OCI-LY7 (cell line): ENCODE measurements around the gene ADGRF4. TPM values are rescaled to one million over a fixed set of nuclear protein-coding genes. Genes with fewer than 3 reads are reported as not detected.

ENCODE experiments used
- BruUV-seq: library from RNA; stranded (reverse); fragments of 400-500 nt; replicated peaks from 2 replicates; lab custom pipeline; 2021; lab: Mats Ljungman, UMichigan
- CTCF ChIA-PET: fragments of 300-600 bp; sonication (Branson Sonifier 250); formaldehyde crosslinking; loops from one replicate; lab custom pipeline; 2022; ENCODE audit warnings: antibody characterized with exemption; ENCODE audit not compliant: unreplicated experiment; lab: Charles Lee
- POLR2A ChIA-PET: fragments of 300-600 bp; sonication (Branson Sonifier 250); formaldehyde crosslinking; loops from one replicate; lab custom pipeline; 2022; ENCODE audit warnings: antibody characterized with exemption; lab: Charles Lee
- DNase-seq: peaks from one replicate; pipeline ENCODE4 v3.0.0-alpha.2; 2015; ENCODE audit warnings: low spot score
- H2AFZ ChIP-seq: fragments of 200-600 bp; sonication (generic), shearing (Covaris generic); 2 replicates; pipeline ENCODE4 v1.6.1; 2014; ENCODE audit warnings: mild to moderate bottlenecking, antibody characterized with exemption, low read length, moderate library complexity
- H3K27ac ChIP-seq: fragments of 200-600 bp; sonication (generic); 2 replicates; pipeline ENCODE4 v1.5.1; 2014; ENCODE audit warnings: mixed run types, low read depth, mild to moderate bottlenecking, moderate library complexity, low read length, inconsistent platforms; ENCODE audit not compliant: poor library complexity, severe bottlenecking
- H3K36me3 ChIP-seq: fragments of 200-600 bp; sonication (generic); 2 replicates; pipeline ENCODE4 v1.6.1; 2014; ENCODE audit warnings: mild to moderate bottlenecking, antibody characterized with exemption, low read length, moderate library complexity, mixed read lengths; ENCODE audit not compliant: insufficient read depth
- H3K4me1 ChIP-seq: fragments of 200-600 bp; sonication (generic); 2 replicates; pipeline ENCODE4 v1.5.1; 2014; ENCODE audit warnings: mild to moderate bottlenecking, low read length; ENCODE audit not compliant: insufficient read depth, poor library complexity, severe bottlenecking
- H3K4me2 ChIP-seq: fragments of 200-600 bp; sonication (generic); 2 replicates; pipeline ENCODE4 v1.6.1; 2014; ENCODE audit warnings: mild to moderate bottlenecking, low read length
- H3K4me3 ChIP-seq: fragments of 200-600 bp; sonication (generic); 2 replicates; pipeline ENCODE4 v1.5.1; 2014; ENCODE audit warnings: mild to moderate bottlenecking, low read depth, low read length; ENCODE audit not compliant: poor library complexity, severe bottlenecking
- H3K79me2 ChIP-seq: fragments of 200-600 bp; sonication (generic); 2 replicates; pipeline ENCODE4 v1.6.1; 2016; ENCODE audit warnings: low read depth, mild to moderate bottlenecking, low read length, moderate library complexity, mixed read lengths; ENCODE audit not compliant: insufficient read depth
- H3K9me2 ChIP-seq: fragments of 200-600 bp; sonication (generic); 2 replicates; pipeline ENCODE4 v1.6.1; 2016; ENCODE audit warnings: mild to moderate bottlenecking, low read length, mixed read lengths; ENCODE audit not compliant: insufficient read depth
- H3K9me3 ChIP-seq: fragments of 200-600 bp; sonication (generic); 2 replicates; pipeline ENCODE4 v1.6.1; 2014; ENCODE audit warnings: mild to moderate bottlenecking, mixed run types, low read length, mixed read lengths
- H4K20me1 ChIP-seq: fragments of 200-600 bp; sonication (generic); 2 replicates; pipeline ENCODE4 v1.6.1; 2014; ENCODE audit warnings: mild to moderate bottlenecking, antibody characterized with exemption, low read length, moderate library complexity, mixed read lengths; ENCODE audit not compliant: insufficient read depth
- EZH2phosphoT487 ChIP-seq: fragments of 200-600 bp; sonication (generic); IDR thresholded peaks from 2 replicates; pipeline ENCODE4 v1.6.1; 2018; ENCODE audit warnings: low read depth, borderline replicate concordance, mild to moderate bottlenecking, mixed run types, antibody characterized with exemption, low read length, moderate library complexity, mixed read lengths
- intact Hi-C: fragments of 100-400 bp; cut with micrococcal nuclease; formaldehyde crosslinking; loops from one replicate; pipeline ENCODE4 v1.10.0; 2022; ENCODE audit not compliant: unreplicated experiment
- total RNA-seq, 2 experiments: library from RNA; depleted of rRNA in 1 of 2; stranded (reverse); fragments of >200 nt in 1 of 2; shearing (Covaris generic) in 1 of 2; gene quantifications; 2 replicates each; pipeline ENCODE4 v1.2.3, GENCODE V29; 2014 to 2022
- TF ChIP-seq, protein P1 (sequence below): fragments of 200-600 bp; sonication (generic); conservative IDR thresholded peaks from 2 replicates; pipeline ENCODE4 v1.5.1; 2014; ENCODE audit warnings: mild to moderate bottlenecking, antibody characterized with exemption, low read length, moderate library complexity, mixed read lengths

Gene ADGRF4
- total RNA-seq, 2 experiments from 2014 or later: not detected

DNA sequence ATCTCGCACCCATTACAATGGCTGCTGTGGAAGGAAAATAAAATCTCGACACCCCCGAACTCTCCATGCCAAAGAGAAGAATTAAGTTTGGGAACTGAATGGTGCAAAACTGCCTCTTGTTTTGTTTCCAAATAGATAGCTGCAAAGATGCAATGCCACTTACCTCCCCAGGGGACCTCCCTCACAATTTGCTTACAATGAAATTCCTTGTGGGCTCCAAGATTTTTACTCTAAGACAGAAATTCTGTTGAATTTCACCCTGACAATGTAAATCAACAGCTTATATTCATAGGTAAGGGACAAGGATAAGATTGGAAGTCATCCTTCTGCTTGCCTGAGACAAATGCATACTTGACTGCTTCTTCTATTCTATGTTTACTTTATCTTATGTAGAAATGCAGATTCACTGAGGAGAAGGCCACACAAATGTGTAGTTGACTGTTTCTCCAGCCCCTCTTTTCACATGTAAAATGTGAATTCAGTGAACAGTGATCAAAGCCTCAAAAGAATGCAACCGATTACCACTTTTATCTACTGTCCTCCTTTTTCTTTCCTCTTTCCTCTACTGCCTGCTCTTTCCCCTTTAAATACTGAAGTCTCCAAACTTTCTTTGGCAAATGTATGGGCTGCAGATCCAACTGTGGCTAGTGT is 36.6 kb downstream of the ADGRF4 start:
- Histone ChIP-seq H3K36me3 (no peaks in the 10 kb centered on the region), H3K9me2 (no peaks in the 10 kb centered on the region), H3K27ac (no peak overlapping the region), H3K79me2 (no peaks in the 10 kb centered on the region), H2AFZ (no peak overlapping the region), H3K4me1 (no peaks in the 10 kb centered on the region), H4K20me1 (no peaks in the 10 kb centered on the region), H3K9me3 (no peaks in the 10 kb centered on the region), H3K4me3 (no peak overlapping the region), H3K4me2 (no peak overlapping the region)
- DNase-seq: no peak
- no TSS peak for BruUV-seq
- intact Hi-C loops: loop anchor here (1.0 kb wide), 2 partner anchors 103 to 321 kb away; no protein-coding TSS in a partner anchor
- POLR2A ChIA-PET: interaction anchor here (0.9 to 1.3 kb wide), 2 partner anchors 18 to 322 kb away, joined by 3 read pairs; no protein-coding TSS in a partner anchor
- TF ChIP-seq EZH2phosphoT487: no peak
- TF ChIP-seq, protein P1, sequence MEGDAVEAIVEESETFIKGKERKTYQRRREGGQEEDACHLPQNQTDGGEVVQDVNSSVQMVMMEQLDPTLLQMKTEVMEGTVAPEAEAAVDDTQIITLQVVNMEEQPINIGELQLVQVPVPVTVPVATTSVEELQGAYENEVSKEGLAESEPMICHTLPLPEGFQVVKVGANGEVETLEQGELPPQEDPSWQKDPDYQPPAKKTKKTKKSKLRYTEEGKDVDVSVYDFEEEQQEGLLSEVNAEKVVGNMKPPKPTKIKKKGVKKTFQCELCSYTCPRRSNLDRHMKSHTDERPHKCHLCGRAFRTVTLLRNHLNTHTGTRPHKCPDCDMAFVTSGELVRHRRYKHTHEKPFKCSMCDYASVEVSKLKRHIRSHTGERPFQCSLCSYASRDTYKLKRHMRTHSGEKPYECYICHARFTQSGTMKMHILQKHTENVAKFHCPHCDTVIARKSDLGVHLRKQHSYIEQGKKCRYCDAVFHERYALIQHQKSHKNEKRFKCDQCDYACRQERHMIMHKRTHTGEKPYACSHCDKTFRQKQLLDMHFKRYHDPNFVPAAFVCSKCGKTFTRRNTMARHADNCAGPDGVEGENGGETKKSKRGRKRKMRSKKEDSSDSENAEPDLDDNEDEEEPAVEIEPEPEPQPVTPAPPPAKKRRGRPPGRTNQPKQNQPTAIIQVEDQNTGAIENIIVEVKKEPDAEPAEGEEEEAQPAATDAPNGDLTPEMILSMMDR: no peak
- CTCF ChIA-PET: interaction anchor here (0.9 kb wide), 1 partner anchor 104 kb away, joined by 7 read pairs; no protein-coding TSS in a partner anchor

DNA sequence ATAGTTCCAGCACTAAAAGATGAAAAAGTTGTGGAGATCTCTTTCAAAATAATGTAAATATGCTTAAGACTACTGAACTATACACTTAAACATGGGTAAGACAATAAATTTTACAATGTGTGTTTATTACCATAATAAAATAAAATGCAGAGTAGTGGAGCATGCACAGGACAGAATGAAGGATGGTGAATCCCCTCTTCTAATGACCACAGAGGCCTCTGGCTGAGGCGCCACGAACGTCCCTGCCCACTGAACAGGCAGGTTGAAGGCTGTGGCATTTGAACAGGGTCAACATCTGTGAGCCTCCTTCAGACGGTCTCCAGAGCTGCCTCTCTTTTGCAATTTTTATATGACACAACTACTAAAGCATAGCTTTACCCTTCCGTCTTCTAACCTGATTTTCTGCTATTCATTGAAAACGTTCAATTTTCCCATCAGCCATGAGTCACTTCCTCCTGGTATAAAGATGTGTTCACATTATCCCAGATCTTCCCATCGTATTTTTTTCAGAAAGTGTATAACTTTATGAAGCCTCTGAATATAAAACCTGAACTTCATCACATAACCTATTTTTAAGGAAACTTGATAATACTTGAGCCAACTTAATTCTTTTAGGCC is 37.8 kb downstream of the ADGRF4 start:
- TF ChIP-seq, protein P1: no peak
- no peak for TF ChIP-seq EZH2phosphoT487
- Histone ChIP-seq H2AFZ (no peak overlapping the region), H3K4me2 (no peak overlapping the region), H3K79me2 (no peaks in the 10 kb centered on the region), H3K4me3 (no peak overlapping the region), H3K9me2 (no peaks in the 10 kb centered on the region), H4K20me1 (no peaks in the 10 kb centered on the region), H3K27ac (no peak overlapping the region), H3K4me1 (no peaks in the 10 kb centered on the region), H3K36me3 (no peaks in the 10 kb centered on the region), H3K9me3 (no peaks in the 10 kb centered on the region)
- ChIA-PET CTCF (no interaction called here), POLR2A (no interaction called here)
- intact Hi-C loops: no loop called here
- no TSS peak for BruUV-seq
- DNase-seq: no peak

DNA sequence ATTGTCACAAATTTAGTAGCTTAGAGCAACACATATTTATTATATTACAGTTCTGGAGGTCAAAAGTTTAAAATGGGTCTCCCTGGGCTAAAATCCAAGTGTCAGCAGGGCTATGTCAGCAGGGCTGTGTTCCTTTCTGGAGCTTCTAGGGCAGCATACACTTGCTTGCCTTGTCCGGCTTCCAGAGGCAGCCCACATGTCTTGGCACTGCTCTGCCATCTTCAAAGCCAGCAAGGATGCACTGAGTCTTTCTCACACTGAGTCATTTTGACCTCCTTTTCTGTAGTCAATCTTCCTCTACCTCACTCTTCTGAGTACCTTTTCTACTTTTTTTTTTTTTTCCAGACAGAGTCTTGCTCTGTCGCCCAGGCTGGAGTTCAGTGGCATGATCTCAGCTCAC is 39.0 kb downstream of the ADGRF4 start:
- no peaks in the 10 kb centered on the region for H4K20me1 ChIP-seq
- CTCF ChIA-PET: no interaction called here
- H3K4me1 ChIP-seq: no peaks in the 10 kb centered on the region
- no peaks in the 10 kb centered on the region for H3K79me2 ChIP-seq
- H3K4me2 ChIP-seq: no peak overlapping the region
- no peaks in the 10 kb centered on the region for H3K36me3 ChIP-seq
- no peaks in the 10 kb centered on the region for H3K9me3 ChIP-seq
- no peaks in the 10 kb centered on the region for H3K9me2 ChIP-seq
- POLR2A ChIA-PET: interaction anchor here (0.9 kb wide), 1 partner anchor 10 kb away, joined by 4 read pairs; no protein-coding TSS in a partner anchor
- no peak overlapping the region for H3K27ac ChIP-seq
- TF ChIP-seq EZH2phosphoT487: no peak
- TF ChIP-seq, protein P1: no peak
- intact Hi-C loops: no loop called here
- no peak for DNase-seq
- H3K4me3 ChIP-seq: no peak overlapping the region
- H2AFZ ChIP-seq: no peak overlapping the region
- BruUV-seq: no TSS peak
